ENCODE measurements around the gene KHDC4. TPM values are rescaled to one million over a fixed set of nuclear protein-coding genes. Genes with fewer than 3 reads are reported as not detected.

The KHDC4 gene
- total and polyA plus RNA-seq, 2 of the 13 experiments (the other 11 are each of a cell fraction or from before 2014, with no cell fraction given), result 33.5 to 92.0 TPM

DNA sequence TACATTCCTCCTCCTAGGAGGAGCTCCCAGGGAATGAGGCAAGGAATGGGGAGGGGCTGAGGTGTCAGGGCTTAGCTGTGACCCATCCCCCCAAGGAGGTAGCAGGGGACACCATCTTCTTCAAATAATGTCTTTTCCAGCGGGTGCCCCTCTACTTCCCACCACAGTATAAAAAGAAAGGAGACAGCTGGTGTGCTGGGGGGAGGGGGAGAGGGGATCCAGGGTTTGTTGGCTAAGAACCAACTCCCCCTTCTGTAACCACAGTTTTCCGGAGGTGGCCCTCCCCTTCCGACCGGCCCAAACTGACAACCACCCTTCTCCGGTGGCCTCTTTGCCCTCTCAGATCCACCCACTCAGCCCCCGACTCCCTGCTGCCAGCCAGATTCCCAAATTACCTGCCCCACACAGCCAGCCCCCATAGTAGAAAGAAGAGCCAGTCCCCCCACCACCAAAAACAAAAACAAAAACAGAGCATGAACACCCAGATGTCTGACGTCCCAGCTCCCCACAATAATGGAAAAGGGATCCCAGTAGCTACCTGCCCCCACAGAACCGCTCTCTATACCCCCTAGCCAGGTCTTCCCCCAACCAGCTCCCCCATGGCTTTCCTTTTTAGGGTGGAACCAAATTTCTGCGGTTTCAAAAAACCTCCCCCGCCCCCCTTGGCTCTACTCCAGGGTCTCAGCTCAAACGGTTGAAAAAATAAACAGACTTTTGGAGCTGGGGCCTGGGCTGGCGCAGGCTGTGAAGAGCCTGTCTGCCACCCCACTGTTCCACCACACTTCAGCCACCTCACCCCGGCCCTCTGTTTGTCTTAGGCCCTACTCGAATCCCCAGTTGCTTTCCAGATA lies 42.1 kb upstream of the KHDC4 start (continued):
- TF ChIP-seq HDAC6 (IDR thresholded peaks at IDR 0.05; ENCODE audit: low read depth, low read length) (no peak), PCBP2 (optimal IDR thresholded peaks at IDR 0.05; ENCODE audit: low read depth, low read length, poor library complexity, severe bottlenecking) (no peak), TAF15 (IDR thresholded peaks at IDR 0.05; ENCODE audit: low read depth, low read length, poor library complexity, severe bottlenecking) (no peak), MAFG (CRISPR knock-in tag; IDR thresholded peaks at IDR 0.05) (no peak), ZNF431 (CRISPR knock-in tag; IDR thresholded peaks at IDR 0.05; ENCODE audit: borderline replicate concordance, low read depth) (no peak), PHB2 (IDR thresholded peaks at IDR 0.05; ENCODE audit: partially characterized antibody) (no peak), TBX3 (IDR thresholded peaks at IDR 0.05; ENCODE audit: borderline replicate concordance) (no peak), HNRNPK (IDR thresholded peaks at IDR 0.05; ENCODE audit: low read depth, low read length, poor library complexity, severe bottlenecking) (no peak), ZNF446 (CRISPR knock-in tag; IDR thresholded peaks at IDR 0.05) (no peak), RBAK (CRISPR knock-in tag; IDR thresholded peaks at IDR 0.05) (0 out of 2 replicates have a peak, but pooled peaks have one; percentile 14), SP5 (CRISPR knock-in tag; IDR thresholded peaks at IDR 0.05; ENCODE audit: borderline replicate concordance, low read depth) (0 out of 2 replicates have a peak, but pooled peaks have one; percentile 3), CBX1 (IDR thresholded peaks at IDR 0.05; ENCODE audit: low read depth) (no peak), PLRG1 (conservative IDR thresholded peaks at IDR 0.05) (no peak), GATA4 (IDR thresholded peaks at IDR 0.05; ENCODE audit: borderline replicate concordance, low read depth) (no peak), NFE2L2 (IDR thresholded peaks at IDR 0.05; ENCODE audit: low read length) (no peak), CREM (IDR thresholded peaks at IDR 0.05) (no peak), CREM (CRISPR knock-in tag; IDR thresholded peaks at IDR 0.05) (no peak), ATF7-NPFF (CRISPR knock-in tag; IDR thresholded peaks at IDR 0.05; ENCODE audit: low read depth) (no peak), NR1H2 (CRISPR knock-in tag; IDR thresholded peaks at IDR 0.05; ENCODE audit: borderline replicate concordance, low read depth) (no peak), ZNF296 (CRISPR knock-in tag; conservative IDR thresholded peaks at IDR 0.05) (no peak)
- TF ChIP-seq, protein P1, sequence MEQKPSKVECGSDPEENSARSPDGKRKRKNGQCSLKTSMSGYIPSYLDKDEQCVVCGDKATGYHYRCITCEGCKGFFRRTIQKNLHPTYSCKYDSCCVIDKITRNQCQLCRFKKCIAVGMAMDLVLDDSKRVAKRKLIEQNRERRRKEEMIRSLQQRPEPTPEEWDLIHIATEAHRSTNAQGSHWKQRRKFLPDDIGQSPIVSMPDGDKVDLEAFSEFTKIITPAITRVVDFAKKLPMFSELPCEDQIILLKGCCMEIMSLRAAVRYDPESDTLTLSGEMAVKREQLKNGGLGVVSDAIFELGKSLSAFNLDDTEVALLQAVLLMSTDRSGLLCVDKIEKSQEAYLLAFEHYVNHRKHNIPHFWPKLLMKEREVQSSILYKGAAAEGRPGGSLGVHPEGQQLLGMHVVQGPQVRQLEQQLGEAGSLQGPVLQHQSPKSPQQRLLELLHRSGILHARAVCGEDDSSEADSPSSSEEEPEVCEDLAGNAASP (CRISPR knock-in tag; IDR thresholded peaks at IDR 0.05; ENCODE audit: borderline replicate concordance), result no peak
- TF ChIP-seq, protein P2, sequence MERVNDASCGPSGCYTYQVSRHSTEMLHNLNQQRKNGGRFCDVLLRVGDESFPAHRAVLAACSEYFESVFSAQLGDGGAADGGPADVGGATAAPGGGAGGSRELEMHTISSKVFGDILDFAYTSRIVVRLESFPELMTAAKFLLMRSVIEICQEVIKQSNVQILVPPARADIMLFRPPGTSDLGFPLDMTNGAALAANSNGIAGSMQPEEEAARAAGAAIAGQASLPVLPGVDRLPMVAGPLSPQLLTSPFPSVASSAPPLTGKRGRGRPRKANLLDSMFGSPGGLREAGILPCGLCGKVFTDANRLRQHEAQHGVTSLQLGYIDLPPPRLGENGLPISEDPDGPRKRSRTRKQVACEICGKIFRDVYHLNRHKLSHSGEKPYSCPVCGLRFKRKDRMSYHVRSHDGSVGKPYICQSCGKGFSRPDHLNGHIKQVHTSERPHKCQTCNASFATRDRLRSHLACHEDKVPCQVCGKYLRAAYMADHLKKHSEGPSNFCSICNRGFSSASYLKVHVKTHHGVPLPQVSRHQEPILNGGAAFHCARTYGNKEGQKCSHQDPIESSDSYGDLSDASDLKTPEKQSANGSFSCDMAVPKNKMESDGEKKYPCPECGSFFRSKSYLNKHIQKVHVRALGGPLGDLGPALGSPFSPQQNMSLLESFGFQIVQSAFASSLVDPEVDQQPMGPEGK (CRISPR knock-in tag; IDR thresholded peaks at IDR 0.05), result peak; percentile 65
- TF ChIP-seq, protein P3, sequence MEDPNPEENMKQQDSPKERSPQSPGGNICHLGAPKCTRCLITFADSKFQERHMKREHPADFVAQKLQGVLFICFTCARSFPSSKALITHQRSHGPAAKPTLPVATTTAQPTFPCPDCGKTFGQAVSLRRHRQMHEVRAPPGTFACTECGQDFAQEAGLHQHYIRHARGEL (CRISPR knock-in tag; IDR thresholded peaks at IDR 0.05), result no peak
- TF ChIP-seq, protein P4, sequence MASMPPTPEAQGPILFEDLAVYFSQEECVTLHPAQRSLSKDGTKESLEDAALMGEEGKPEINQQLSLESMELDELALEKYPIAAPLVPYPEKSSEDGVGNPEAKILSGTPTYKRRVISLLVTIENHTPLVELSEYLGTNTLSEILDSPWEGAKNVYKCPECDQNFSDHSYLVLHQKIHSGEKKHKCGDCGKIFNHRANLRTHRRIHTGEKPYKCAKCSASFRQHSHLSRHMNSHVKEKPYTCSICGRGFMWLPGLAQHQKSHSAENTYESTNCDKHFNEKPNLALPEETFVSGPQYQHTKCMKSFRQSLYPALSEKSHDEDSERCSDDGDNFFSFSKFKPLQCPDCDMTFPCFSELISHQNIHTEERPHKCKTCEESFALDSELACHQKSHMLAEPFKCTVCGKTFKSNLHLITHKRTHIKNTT (CRISPR knock-in tag; IDR thresholded peaks at IDR 0.05), result no peak
